ENCODE measurements around the gene GRID1.

GRCh38 chr10:86372119-86372783, 5.7 kb upstream of the GRID1 start:
- TF ChIP-seq POLR2A (IDR thresholded peaks at IDR 0.05; ENCODE audit: low read length): no peak
- TF ChIP-seq GATA1 (IDR thresholded peaks at IDR 0.05; ENCODE audit: low read depth, low read length): no peak

Data from erythroblast (primary cell).